Fibroblast of lung (primary cell): ENCODE results near the gene AKNA. TPM values are rescaled to one million over a fixed set of nuclear protein-coding genes. Genes with fewer than 3 reads are reported as not detected.

Experiments used
- DNase-seq, 2 donors: peaks; one replicate each; pipeline versions ENCODE4 v3.0.0 to v3.0.0-alpha.2; 2010; ENCODE audit warnings: low read depth in 2 of 2
- H2AFZ ChIP-seq: 2 replicates; pipeline ENCODE4 v1.5.1; 2012; ENCODE audit warnings: low read length, control low read depth, inconsistent platforms
- H3K27ac ChIP-seq: 2 replicates; pipeline ENCODE4 v1.5.1; 2011; ENCODE audit warnings: low read length, control low read depth; ENCODE audit not compliant: insufficient read depth
- H3K27me3 ChIP-seq: 2 replicates; pipeline ENCODE4 v1.5.1; 2011; ENCODE audit warnings: mild to moderate bottlenecking, low read length; ENCODE audit not compliant: control insufficient read depth, insufficient read depth
- H3K36me3 ChIP-seq: 2 replicates; pipeline ENCODE4 v1.5.1; 2011; ENCODE audit warnings: low read length; ENCODE audit not compliant: control insufficient read depth, insufficient read depth
- H3K4me1 ChIP-seq: 2 replicates; pipeline ENCODE4 v1.5.1; 2011; ENCODE audit warnings: low read length; ENCODE audit not compliant: control insufficient read depth, insufficient read depth; ENCODE audit errors: extremely low read depth
- H3K4me2 ChIP-seq: 2 replicates; pipeline ENCODE4 v1.5.1; 2011; ENCODE audit warnings: low read length, control low read depth; ENCODE audit not compliant: insufficient read depth; ENCODE audit errors: extremely low read depth
- H3K4me3 ChIP-seq, 4 experiments: fragments of 200-600 bp in 1 of 4; sonication (generic) in 1 of 4; replicated peaks in 1 of 4; 2 replicates each; pipeline ENCODE4 v1.5.1; 2011 to 2016; ENCODE audit warnings: low read length in 4 of 4, low read depth in 3 of 4, mild to moderate bottlenecking in 3 of 4, control low read depth in 2 of 4, inconsistent platforms in 1 of 4, mixed read lengths in 1 of 4; ENCODE audit not compliant: insufficient read depth in 1 of 4; ENCODE audit errors: control extremely low read depth in 1 of 4
- H3K79me2 ChIP-seq: 2 replicates; pipeline ENCODE4 v1.5.1; 2012; ENCODE audit warnings: mild to moderate bottlenecking, low read length, inconsistent platforms; ENCODE audit not compliant: control insufficient read depth, insufficient read depth
- H3K9ac ChIP-seq: 2 replicates; pipeline ENCODE4 v1.5.1; 2011; ENCODE audit warnings: mild to moderate bottlenecking, low read length, control low read depth; ENCODE audit not compliant: insufficient read depth
- H3K9me3 ChIP-seq: 2 replicates; pipeline ENCODE4 v1.5.1; 2012; ENCODE audit warnings: low read depth, low read length; ENCODE audit not compliant: control insufficient read depth, insufficient read depth
- H4K20me1 ChIP-seq: 2 replicates; pipeline ENCODE4 v1.5.1; 2011; ENCODE audit warnings: low read length; ENCODE audit not compliant: control insufficient read depth, insufficient read depth; ENCODE audit errors: extremely low read depth
- CTCF ChIP-seq, 2 donors: IDR thresholded peaks in 1 of 2; conservative IDR thresholded peaks in 1 of 2; 1 replicate in 1 of 2; 2 replicates in 1 of 2; pipeline ENCODE4 v1.5.1; 2011 to 2012; ENCODE audit warnings: low read length in 2 of 2, control low read depth in 1 of 2, inconsistent platforms in 1 of 2, low read depth in 1 of 2, mild to moderate bottlenecking in 1 of 2
- EZH2 ChIP-seq: IDR thresholded peaks from 2 replicates; pipeline ENCODE4 v1.5.1; 2012; ENCODE audit warnings: low read length, control low read depth, mild to moderate bottlenecking; ENCODE audit errors: missing control alignments
- polyA plus RNA-seq, 2 donors: library from polyadenylated mRNA; depleted of rRNA in 1 of 2; stranded (reverse) in 1 of 2; unstranded in 1 of 2; fragments of >200 nt; gene quantifications; 2 replicates each; pipeline ENCODE4 v1.2.1, GENCODE V29; 2011 to 2012; ENCODE audit warnings: missing spikeins in 1 of 2
- total RNA-seq: library from RNA; depleted of rRNA; stranded (reverse); fragments of >200 nt; gene quantifications from 2 replicates; pipeline ENCODE4 v1.2.1, GENCODE V29; 2014

Gene AKNA
- total and polyA plus RNA-seq, 2 donors (not counting 1 experiment from before 2014, with no cell fraction given), result 5.6 to 19.3 TPM

- Histone ChIP-seq H3K4me1 (no peaks in the 10 kb centered on the region), H3K4me2 (no peak overlapping the region), H3K27ac (no peak overlapping the region), H3K9ac (no peak overlapping the region), H4K20me1 (no peaks in the 10 kb centered on the region), H3K79me2 (no peaks in the 10 kb centered on the region), H2AFZ (no peak overlapping the region), H3K4me3 (no peak overlapping the region), H3K36me3 (no peaks in the 10 kb centered on the region), H3K9me3 (no peaks in the 10 kb centered on the region), H3K27me3 (peaks cover 5% of the 10 kb centered on the region)
- DNase-seq, result peak in 1 of 2 donors; percentile 33
- TF ChIP-seq CTCF (conservative IDR thresholded peaks at IDR 0.05 in 1 of 2, IDR thresholded peaks at IDR 0.05 in 1 of 2; ENCODE audit: low read depth in 1 of 2, low read length in 2 of 2), result no peak
- TF ChIP-seq EZH2, result no peak
These were observed 71.1 kb downstream of the AKNA start for GRCh38 chr9:114316605-114317230.

- DNase-seq, result no peak
- Histone ChIP-seq H3K9me3 (no peaks in the 10 kb centered on the region), H3K9ac (no peak overlapping the region), H3K79me2 (no peaks in the 10 kb centered on the region), H3K4me1 (no peaks in the 10 kb centered on the region), H3K4me3 (no peak overlapping the region), H3K27ac (no peak overlapping the region), H2AFZ (no peak overlapping the region), H3K27me3 (peaks cover 5% of the 10 kb centered on the region), H4K20me1 (no peaks in the 10 kb centered on the region), H3K36me3 (no peaks in the 10 kb centered on the region), H3K4me2 (no peak overlapping the region)
- no peak for TF ChIP-seq CTCF (conservative IDR thresholded peaks at IDR 0.05 in 1 of 2, IDR thresholded peaks at IDR 0.05 in 1 of 2; ENCODE audit: low read depth in 1 of 2, low read length in 2 of 2)
- TF ChIP-seq EZH2, result no peak
These were observed 71.9 kb downstream of the AKNA start for GRCh38 chr9:114315723-114316363.

GRCh38 chr9:114314881-114315722 lies 72.7 kb downstream of the AKNA start:
- H3K79me2 ChIP-seq, result no peaks in the 10 kb centered on the region
- DNase-seq, result no peak

More at GRCh38 chr9:114314881-114315722, 72.7 kb downstream of the AKNA start:
- Histone ChIP-seq H3K9me3 (no peaks in the 10 kb centered on the region), H3K4me3 (no peak overlapping the region), H3K27me3 (peaks cover 5% of the 10 kb centered on the region), H3K4me1 (no peaks in the 10 kb centered on the region), H3K36me3 (no peaks in the 10 kb centered on the region), H3K4me2 (no peak overlapping the region), H2AFZ (no peak overlapping the region), H3K27ac (no peak overlapping the region), H4K20me1 (no peaks in the 10 kb centered on the region), H3K9ac (no peak overlapping the region)
- TF ChIP-seq EZH2 (no peak), CTCF (conservative IDR thresholded peaks at IDR 0.05 in 1 of 2, IDR thresholded peaks at IDR 0.05 in 1 of 2; ENCODE audit: low read depth in 1 of 2, low read length in 2 of 2) (no peak)
